Kidney (tissue), 14 donors: Measurements from ENCODE around the gene TPT1. TPM values are rescaled to one million over a fixed set of nuclear protein-coding genes. Genes with fewer than 3 reads are reported as not detected.

Experiments used
- DNase-seq, 5 donors: peaks; one replicate each; pipeline ENCODE4 v3.0.0-alpha.2; 2013 to 2020
- FAIRE-seq: peaks from 2 replicates; lab custom pipeline; 2012; peaks lifted over from hg19 to GRCh38; lab: Jason Lieb, UNC
- H3K27ac ChIP-seq, 2 donors: one replicate each; pipeline ENCODE4 v1.7.0; 2013; ENCODE audit warnings: low read depth in 2 of 2, low read length in 2 of 2, inconsistent platforms in 1 of 2
- H3K27me3 ChIP-seq: one replicate; pipeline ENCODE4 v1.7.1; 2013; ENCODE audit warnings: low read length, inconsistent platforms; ENCODE audit not compliant: control insufficient read depth, insufficient read depth
- H3K36me3 ChIP-seq, 3 donors: one replicate each; pipeline versions ENCODE4 v1.7.0 to v1.7.1; 2013; ENCODE audit warnings: low read length in 3 of 3, control low read depth in 1 of 3, inconsistent platforms in 1 of 3; ENCODE audit not compliant: insufficient read depth in 3 of 3, control insufficient read depth in 2 of 3
- H3K4me1 ChIP-seq, 3 donors: one replicate each; pipeline versions ENCODE4 v1.7.0 to v1.7.1; 2013; ENCODE audit warnings: low read length in 3 of 3, inconsistent platforms in 1 of 3, low read depth in 1 of 3; ENCODE audit not compliant: control insufficient read depth in 2 of 3, insufficient read depth in 2 of 3
- H3K4me3 ChIP-seq, 3 donors: one replicate each; pipeline versions ENCODE4 v1.7.0 to v1.8.1; 2013; ENCODE audit warnings: low read length in 3 of 3, control low read depth in 1 of 3, inconsistent platforms in 1 of 3
- H3K9ac ChIP-seq, 3 donors: one replicate each; pipeline versions ENCODE4 v1.7.0 to v1.7.1; 2013; ENCODE audit warnings: low read length in 3 of 3, control low read depth in 1 of 3, inconsistent platforms in 1 of 3
- H3K9me3 ChIP-seq, 3 donors: one replicate each; pipeline versions ENCODE4 v1.7.0 to v1.7.1; 2013; ENCODE audit warnings: low read length in 3 of 3, control low read depth in 1 of 3, inconsistent platforms in 1 of 3; ENCODE audit not compliant: control insufficient read depth in 2 of 3, insufficient read depth in 1 of 3
- CTCF ChIP-seq: IDR thresholded peaks from 3 replicates; pipeline ENCODE4 v1.5.1; 2012; ENCODE audit warnings: mild to moderate bottlenecking, moderate library complexity, borderline replicate concordance; ENCODE audit not compliant: insufficient read depth; ENCODE audit errors: extremely low read depth
- intact Hi-C: fragments of 100-400 bp; cut with DNase I; formaldehyde crosslinking; loops from one replicate; pipeline ENCODE4 v1.11.1; 2022
- polyA plus RNA-seq: library from polyadenylated mRNA; stranded (reverse); fragments of 350-450 nt; fragmentation: Illumina TruSeq; extraction: RNeasy Lipid Tissue Mini Kit (QIAGEN cat#74804); gene quantifications from one replicate; pipeline ENCODE4 v1.2.3, GENCODE V29; 2014; ENCODE audit warnings: low read depth, low replicate concordance; ENCODE audit not compliant: insufficient read depth
- total RNA-seq: library from RNA; stranded (reverse); fragmentation: NEBNext Ultra II Directional; extraction: Animal tissue kit (Norgen Biotek cat#: 25700); gene quantifications from one replicate; pipeline ENCODE4 v1.2.1, GENCODE V29; 2021
- donor health status: control.
- donor health status: control.
- donor health status: control.
- donor health status: control.
- donor health status: control.
- donor health status: DM: yes; HTN: yes; CAD: no.
- donor health status: Normal renal cell carcinoma (clear cell type).

TPT1 gene
- total and polyA plus RNA-seq, 2 donors from 2014 or later, result 4,291 to 6,901 TPM

DNA sequence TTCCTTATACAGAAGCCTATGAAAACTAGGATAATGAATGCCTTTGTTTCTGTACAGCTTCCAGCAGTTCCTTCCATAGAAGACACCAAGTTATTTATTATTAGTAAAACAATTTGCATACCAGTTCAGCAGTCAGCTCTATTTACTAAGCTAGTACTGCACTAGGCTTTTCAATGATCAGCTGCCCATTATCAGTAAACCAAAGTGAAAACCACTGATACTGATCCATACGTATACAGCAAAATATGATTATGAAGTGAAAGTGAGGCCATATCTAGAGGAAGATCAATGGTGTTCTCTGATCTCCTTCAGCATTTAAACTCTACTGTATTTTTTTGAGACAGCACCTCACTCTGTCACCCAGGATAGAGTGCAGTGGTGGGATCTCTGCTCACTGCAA, 3.2 kb downstream of the TPT1 start:
- H3K9me3 ChIP-seq, result no peaks in the 10 kb centered on the region
- intact Hi-C loops, result no loop called here
- no peak overlapping the region for H3K27ac ChIP-seq
- FAIRE-seq, result no peak
- no peak overlapping the region for H3K9ac ChIP-seq
- no peaks in the 10 kb centered on the region for H3K27me3 ChIP-seq
- peaks cover 6 to 25% (median 20%) of the 10 kb centered on the region in 3 donors for H3K4me1 ChIP-seq
- H3K36me3 ChIP-seq, result peaks cover 22 to 51% (median 39%) of the 10 kb centered on the region in 3 donors
- DNase-seq, result no peak
- TF ChIP-seq CTCF, result no peak
- peak overlapping the region in 1 of 3 donors; percentile 38 for H3K4me3 ChIP-seq

DNA sequence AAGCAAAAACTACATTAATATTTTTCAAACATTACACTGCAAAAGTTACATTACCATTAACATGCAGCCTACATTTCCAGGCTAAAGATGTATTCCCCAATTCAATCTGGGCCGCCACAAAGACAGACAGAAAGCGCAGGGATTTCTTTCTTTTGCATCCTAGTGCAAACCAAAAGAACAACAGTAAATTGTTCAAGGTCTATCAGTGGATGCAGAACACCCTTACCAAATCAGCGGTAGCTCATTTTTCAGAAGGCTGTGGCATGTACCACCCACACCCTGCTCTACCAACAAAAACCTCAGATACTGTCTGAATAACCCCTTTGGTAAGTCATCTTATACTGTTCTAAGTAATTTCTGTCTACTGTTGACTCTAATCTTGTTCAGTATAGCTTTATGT, 3.6 kb downstream of the TPT1 start:
- Histone ChIP-seq H3K27me3 (no peaks in the 10 kb centered on the region), H3K4me1 (peaks cover 6 to 24% (median 16%) of the 10 kb centered on the region in 3 donors), H3K4me3 (no peak overlapping the region), H3K27ac (no peak overlapping the region), H3K36me3 (peaks cover 22 to 51% (median 39%) of the 10 kb centered on the region in 3 donors), H3K9me3 (no peaks in the 10 kb centered on the region), H3K9ac (no peak overlapping the region)
- DNase-seq (no peak), FAIRE-seq (no peak)
- intact Hi-C loops, result no loop called here
- no peak for TF ChIP-seq CTCF

DNA sequence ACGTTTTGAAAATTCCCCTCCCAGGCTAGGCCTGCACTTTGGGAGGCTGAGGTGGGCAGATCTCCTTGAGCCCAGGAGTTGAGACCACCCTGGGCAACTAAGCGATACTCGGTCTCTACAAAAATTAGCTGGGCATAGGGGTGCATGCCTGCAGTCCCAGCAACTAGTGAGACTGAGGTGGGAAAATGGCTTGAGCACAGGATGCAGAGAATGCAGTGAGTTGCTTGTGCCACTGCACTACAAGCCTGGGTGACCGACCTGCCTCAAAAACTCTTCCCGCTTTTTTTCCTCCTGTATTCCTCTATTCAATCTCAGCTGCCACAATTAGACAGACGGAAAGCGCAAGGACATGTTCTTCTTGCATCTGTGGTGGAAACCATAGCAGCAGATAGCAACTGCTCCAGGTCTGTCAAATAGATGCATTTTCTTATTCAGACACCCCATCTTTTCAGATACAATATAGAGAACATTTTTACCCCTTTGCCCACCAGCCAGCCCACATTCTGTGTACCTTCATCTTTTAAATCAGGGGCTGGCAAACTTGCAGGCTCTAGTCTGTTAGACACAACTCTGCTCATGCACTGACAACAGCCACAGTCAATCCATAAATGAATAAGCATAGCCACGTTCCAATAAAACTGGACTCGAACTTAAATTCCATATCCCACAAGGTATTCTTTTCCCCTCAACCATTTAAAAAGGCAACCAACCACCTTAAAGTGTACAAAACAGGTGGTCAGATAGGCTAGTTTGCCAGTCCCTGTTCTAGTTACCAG, 4.8 kb downstream of the TPT1 start:
- Histone ChIP-seq H3K36me3 (peaks cover 22 to 51% (median 39%) of the 10 kb centered on the region in 3 donors), H3K4me1 (peaks cover 6 to 24% (median 15%) of the 10 kb centered on the region in 3 donors), H3K4me3 (peak overlapping the region in 1 of 3 donors; percentile 5), H3K9ac (no peak overlapping the region), H3K27me3 (no peaks in the 10 kb centered on the region), H3K9me3 (no peaks in the 10 kb centered on the region), H3K27ac (no peak overlapping the region)
- DNase-seq (no peak), FAIRE-seq (no peak)
- no peak for TF ChIP-seq CTCF
- intact Hi-C loops, result no loop called here
